GM21390 (cell line): Measurements from ENCODE around the gene PYY.
"Not testable (repeated sequence)": the region's sequence is repeated elsewhere in the genome, so short reads cannot be mapped to it uniquely, and the experiment has no call there.

Experiments
- ATAC-seq: cut with Tn5 transposase; IDR thresholded peaks from one replicate; pipeline ENCODE4 v1.9.1; 2021; ENCODE audit not compliant: unreplicated experiment

PYY gene

GRCh38 chr17:43949781-43950180 is 4.0 kb downstream of the PYY start:
- no peak for ATAC-seq

GRCh38 chr17:43946781-43947180 is 7.0 kb downstream of the PYY start:
- ATAC-seq: no peak

DNA sequence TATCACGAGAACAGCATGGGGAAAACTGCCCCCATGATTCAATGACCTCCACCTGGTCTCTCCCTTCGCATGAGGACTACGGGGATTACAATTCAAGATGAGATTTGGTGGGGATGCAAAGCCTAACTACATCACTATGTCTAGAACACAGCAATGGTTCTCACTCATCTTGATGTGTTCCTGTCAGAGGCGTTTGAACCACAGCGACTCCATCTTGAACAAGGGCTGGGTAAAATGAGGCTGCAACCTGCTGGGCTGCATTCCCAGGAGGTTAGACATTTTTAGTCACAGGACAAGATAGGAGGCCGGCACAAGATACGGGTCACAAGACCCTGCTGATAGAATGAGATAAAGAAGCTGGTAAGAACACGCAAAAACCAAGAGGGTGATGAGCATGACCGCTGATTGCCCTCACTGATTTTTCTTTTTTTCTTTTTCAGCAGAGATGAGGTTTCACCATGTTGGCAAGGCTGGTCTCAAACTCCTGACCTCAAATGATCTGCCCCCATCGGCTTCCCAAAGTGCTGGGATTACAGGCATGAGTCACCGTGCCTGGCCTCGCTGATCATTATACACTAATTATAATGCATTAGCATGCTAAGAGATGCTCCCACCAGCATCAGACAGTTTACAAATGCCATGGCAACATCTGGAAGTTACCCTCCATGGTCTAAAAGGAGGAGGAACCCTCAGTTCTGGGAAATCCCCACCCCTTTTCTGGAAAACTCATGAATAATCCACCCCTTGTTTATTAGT is 8.5 kb downstream of the PYY start:
- ATAC-seq: no peak

GRCh38 chr17:43942051-43942685 is 11.6 kb downstream of the PYY start, which contains the start of gene PPY:
Gene PPY, minus strand, starts transcription at chr17:43942476. Its CDS starts 822 bp downstream, at chr17:43941654.
- no peak for ATAC-seq

DNA sequence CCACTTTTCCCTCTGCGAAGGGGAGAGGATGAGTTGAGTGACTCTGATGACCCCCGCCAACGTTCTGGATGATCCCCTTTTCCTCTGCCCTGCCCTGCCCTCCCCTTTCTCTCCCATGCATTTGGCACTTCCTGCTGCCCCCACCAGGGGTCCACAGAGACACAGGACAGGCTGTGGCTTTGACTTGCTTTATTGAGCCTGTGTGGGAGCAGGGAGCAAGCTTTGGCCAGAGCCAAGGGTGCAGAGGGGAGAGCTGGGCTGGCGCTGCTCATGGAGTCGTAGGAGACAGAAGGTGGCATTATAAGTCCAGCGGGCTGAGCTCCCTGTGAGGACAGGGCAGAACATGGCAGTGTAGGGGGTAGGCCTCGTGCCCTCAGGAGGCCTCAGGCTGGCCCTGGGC is 13.1 kb downstream of the PYY start:
- ATAC-seq: no peak

DNA sequence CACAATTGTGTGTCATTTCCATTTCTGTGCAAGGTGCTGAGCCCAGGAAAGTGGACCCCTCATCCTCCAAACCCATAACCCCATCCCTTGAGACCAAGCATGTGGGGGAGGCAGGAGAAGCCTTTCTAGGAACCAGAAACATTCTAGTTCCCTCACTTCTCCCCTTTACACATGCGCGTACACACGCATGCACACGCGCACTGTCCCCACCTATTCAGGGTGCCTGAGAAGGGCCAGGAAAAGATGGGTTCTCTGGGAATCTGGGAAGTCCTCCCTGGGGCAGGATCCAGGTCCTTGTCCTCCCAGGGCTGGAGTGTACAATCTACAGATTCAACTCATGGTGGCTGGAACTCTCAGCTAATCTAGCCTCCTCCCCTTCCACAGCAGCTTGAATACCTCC is 13.9 kb downstream of the PYY start:
- ATAC-seq: no peak

DNA sequence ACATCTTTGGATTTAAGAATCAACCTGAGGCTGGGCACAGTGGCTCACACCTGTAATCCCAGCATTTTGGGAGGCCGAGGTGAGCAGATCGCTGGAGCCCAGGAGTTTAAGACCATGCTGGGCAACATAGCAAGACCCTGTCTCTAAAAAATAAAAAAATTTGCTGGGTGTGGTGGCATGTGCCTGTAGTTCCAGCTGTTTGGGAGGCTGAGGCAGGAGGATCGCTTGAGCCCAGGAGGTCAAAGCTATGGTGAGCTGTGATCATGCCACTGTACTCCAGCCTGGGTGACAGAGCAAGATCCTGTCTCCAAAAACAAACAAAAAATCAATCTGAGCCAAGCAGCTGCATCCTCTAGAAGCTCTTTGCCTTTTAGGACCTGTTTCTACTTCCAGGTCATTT is 14.3 kb downstream of the PYY start:
- ATAC-seq: not testable (repeated sequence)

DNA sequence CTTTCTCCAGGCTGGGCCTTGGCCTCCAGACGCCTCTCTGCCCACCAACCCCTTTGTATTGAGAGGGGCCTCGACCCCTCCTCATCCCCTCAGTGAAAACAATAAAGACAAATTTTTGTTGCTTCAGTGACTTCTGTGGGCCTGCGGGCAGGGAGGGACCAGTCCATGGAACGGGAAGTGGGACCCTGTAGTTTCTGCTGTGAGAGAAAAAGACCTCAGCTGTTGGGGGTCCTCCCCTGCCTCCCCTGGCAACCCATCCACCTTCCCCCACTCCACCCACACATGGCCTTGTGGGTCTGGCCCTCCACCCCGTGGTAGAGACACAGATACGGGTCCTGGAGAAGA is 14.9 kb downstream of the PYY start:
- ATAC-seq: no peak

GRCh38 chr17:43936434-43936833 is 17.3 kb downstream of the PYY start:
- ATAC-seq: no peak

GRCh38 chr17:43935926-43936261 is 17.8 kb downstream of the PYY start:
- no peak for ATAC-seq

DNA sequence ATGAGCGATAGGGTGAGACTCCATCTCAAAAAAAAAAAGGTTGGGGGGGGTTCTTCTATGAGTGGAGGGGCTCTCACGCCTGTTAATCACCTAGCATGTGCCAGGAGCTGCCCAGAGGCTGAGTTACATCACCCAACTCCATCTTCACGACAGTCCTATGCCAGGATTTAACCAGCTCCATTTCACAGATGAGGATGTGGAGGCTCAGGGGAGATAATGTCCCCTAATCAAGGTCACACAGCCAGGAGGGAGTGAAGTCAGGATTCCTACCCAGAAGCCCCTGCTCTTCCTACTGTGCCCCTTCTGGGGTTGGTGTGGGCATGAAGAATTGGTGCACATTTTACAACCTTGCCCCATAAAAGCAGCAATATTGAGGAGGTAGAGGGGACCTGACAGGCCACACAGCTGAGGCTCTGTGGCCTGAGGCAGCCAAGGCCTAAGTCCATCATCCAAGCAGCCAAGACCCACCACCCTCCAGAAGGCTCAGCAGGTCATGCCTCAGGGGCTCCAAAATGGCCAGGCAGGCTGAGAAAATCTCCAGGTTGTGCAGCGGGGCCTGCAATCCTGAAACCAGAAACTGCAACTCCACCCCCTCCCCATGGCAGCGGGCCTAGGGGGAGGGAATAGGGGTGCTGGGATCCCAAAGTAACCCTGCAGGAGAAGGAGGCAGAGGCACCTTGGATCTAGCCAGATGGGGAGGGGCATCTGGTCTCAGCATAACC is 18.4 kb downstream of the PYY start:
- no peak for ATAC-seq

DNA sequence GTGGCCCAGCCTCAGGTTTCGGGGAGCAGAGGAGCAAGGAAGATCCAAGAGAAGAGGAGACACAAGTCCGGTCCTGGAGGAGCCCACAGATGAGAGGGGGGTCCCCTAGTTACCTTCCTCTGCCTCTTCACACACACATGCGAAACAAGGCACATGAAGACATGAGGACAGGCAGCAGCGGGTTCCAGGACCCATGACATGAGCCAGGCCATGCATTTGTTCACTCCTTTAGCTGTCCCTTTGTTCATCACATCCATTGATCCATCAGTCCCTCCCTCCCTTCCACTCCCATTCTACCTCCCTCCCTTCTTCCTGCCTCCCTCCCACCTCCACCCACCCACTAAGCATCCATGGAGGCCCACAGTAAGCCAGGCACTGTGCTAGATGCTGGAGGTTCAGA is 20.8 kb downstream of the PYY start:
- no peak for ATAC-seq

DNA sequence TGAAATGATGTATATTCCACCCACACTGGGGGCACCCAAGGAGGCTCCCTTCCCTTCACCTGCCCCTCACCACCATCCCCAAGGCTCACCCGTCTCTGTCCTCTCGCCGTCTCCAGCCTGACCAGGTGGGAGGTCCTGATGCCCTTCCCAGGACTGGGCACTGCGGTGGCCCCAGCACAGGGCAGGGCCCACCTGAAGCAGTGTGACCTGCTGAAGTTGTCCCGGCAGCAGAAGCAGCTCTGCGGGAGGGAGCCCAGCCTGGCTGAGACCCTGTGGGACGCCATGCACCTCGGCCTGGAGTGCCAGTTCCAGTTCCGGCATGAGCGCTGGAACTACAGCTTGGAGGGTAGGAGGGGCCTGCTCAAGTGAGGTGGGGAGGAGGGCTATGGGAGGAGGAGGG is 21.4 kb downstream of the PYY start:
- no peak for ATAC-seq

- ATAC-seq: no peak
Measured at GRCh38 chr17:43931062-43931571, 22.6 kb downstream of the PYY start.

DNA sequence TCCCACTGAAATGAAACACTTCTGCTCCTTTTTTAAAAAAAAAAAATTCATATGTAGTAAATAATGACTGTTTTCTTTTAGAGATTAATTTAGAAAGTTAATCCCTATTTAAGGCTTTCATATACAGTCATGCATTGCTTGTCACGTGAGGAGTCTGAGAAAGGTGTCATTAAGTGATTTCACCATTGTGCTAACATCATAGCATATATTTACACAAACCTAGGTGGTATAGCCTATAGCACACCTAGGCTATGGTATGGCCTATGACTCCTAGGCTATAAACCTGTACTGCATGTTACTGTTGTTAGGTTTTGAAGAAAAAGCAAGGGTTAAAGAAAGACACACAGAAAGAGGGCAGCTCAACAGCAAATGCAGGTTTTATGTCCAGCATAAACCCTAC is 25.1 kb downstream of the PYY start:
- no peak for ATAC-seq

DNA sequence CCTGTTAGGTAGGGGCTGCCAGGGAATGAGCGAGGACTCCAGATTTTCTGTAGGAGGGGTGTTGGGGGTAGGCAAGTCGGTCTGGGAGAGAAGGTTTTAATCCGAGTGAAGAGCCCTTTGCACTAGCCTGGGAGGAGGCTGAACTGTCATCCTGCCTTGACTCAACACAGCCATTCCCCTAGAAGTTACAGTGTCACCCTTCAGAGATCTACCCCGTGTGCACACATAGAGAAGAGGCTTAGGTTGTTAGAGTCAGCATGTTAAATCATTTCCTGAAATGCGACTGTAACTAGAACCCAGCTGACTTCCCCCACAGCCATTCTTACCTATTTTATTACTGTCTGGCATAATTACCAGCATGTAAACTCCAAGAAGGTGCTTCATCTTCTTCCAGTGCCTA is 25.8 kb downstream of the PYY start:
- not testable (repeated sequence) for ATAC-seq

GRCh38 chr17:43927060-43927864 is 26.5 kb downstream of the PYY start:
- ATAC-seq: no peak

GRCh38 chr17:43924558-43924957 is 29.2 kb downstream of the PYY start:
- no peak for ATAC-seq

GRCh38 chr17:43920500-43921095 is 33.1 kb downstream of the PYY start:
- ATAC-seq: no peak

DNA sequence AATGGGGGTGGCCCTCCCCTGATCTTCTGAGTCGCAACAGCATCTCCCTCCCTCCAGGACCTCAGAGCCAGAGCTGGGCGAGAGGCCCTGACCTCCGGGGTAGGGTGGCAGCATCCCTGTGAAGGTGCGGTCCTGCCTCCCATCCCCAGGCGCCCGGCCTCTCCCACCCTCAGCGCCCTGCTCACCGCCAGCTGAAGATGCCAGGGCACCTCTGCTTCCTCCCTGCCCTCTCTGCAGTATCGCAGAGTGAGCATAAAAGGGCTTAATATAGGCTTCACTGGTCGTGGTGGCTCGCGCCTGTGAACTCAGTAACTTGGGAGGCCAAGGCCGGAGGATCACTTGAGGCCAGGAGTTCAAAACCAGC is 35.7 kb downstream of the PYY start:
- no peak for ATAC-seq
